ENCODE results near the gene ANO10. TPM values are rescaled to one million over a fixed set of nuclear protein-coding genes. Genes with fewer than 3 reads are reported as not detected.

Gene ANO10
- total and polyA plus RNA-seq, 10 donors, result 2.6 to 21.7 (median 16.6) TPM

DNA sequence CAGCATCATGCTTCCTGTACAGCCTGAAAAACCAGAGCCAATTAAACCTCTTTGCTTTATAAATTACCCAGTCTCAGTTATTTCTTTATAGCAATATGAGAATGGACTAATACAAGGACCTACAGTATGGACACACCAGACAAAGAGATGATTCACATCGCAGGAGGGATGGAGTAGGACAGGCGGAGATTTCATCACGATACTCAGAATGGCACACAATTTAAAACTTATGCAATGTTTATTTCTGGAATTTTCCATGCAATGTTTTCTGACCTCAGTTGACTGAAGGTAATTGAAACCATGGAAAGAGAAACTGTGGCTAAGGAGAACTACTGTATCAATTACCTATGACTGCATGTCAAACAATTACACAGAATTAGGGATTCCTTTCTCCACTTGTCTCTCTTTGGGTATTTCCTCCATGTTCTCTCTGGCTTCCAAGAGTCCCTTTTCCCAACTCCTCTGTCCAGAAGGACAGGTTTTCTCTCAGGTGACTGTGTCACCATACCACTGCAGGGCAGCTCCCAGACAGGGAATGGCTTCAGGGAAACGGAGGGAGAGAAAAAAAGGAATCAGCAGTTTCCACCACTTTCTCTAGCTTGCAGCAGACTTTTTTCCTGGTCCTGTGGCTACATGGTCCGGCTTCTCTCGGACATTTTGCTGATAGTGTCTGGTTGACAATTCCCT is 3.0 kb upstream of the ANO10 start:
- no peaks in the 10 kb centered on the region for H3K36me3 ChIP-seq
- H3K9me3 ChIP-seq, result peaks cover 0 to 7% (median 0%) of the 10 kb centered on the region in 8 donors
- intact Hi-C loops (cut with DNase I; ENCODE audit: low total_unique reads), result loop anchor here (5.0 kb wide), 1 partner anchor 68 kb away; the partner anchor contains the start of gene ABHD5
- peaks cover 9 to 26% (median 21%) of the 10 kb centered on the region in 6 donors for H3K4me1 ChIP-seq
- no peak overlapping the region for H3K4me3 ChIP-seq
- TF ChIP-seq POLR2A (IDR thresholded peaks at IDR 0.05) (no peak), POLR2AphosphoS5 (IDR thresholded peaks at IDR 0.05) (no peak)
- TF ChIP-seq, protein P1, sequence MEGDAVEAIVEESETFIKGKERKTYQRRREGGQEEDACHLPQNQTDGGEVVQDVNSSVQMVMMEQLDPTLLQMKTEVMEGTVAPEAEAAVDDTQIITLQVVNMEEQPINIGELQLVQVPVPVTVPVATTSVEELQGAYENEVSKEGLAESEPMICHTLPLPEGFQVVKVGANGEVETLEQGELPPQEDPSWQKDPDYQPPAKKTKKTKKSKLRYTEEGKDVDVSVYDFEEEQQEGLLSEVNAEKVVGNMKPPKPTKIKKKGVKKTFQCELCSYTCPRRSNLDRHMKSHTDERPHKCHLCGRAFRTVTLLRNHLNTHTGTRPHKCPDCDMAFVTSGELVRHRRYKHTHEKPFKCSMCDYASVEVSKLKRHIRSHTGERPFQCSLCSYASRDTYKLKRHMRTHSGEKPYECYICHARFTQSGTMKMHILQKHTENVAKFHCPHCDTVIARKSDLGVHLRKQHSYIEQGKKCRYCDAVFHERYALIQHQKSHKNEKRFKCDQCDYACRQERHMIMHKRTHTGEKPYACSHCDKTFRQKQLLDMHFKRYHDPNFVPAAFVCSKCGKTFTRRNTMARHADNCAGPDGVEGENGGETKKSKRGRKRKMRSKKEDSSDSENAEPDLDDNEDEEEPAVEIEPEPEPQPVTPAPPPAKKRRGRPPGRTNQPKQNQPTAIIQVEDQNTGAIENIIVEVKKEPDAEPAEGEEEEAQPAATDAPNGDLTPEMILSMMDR (IDR thresholded peaks at IDR 0.05 in 8 of 11, conservative IDR thresholded peaks at IDR 0.05 in 3 of 11), result no peak
- no peak for DNase-seq
- no peaks in the 10 kb centered on the region for H3K27me3 ChIP-seq (replicated peaks in 1 of 7)
- WGBS, 5 donors, result 89 to 97% (median 93%) methylated on average over 6 of the region's 6 CpGs
- no peak overlapping the region for H3K27ac ChIP-seq

DNA sequence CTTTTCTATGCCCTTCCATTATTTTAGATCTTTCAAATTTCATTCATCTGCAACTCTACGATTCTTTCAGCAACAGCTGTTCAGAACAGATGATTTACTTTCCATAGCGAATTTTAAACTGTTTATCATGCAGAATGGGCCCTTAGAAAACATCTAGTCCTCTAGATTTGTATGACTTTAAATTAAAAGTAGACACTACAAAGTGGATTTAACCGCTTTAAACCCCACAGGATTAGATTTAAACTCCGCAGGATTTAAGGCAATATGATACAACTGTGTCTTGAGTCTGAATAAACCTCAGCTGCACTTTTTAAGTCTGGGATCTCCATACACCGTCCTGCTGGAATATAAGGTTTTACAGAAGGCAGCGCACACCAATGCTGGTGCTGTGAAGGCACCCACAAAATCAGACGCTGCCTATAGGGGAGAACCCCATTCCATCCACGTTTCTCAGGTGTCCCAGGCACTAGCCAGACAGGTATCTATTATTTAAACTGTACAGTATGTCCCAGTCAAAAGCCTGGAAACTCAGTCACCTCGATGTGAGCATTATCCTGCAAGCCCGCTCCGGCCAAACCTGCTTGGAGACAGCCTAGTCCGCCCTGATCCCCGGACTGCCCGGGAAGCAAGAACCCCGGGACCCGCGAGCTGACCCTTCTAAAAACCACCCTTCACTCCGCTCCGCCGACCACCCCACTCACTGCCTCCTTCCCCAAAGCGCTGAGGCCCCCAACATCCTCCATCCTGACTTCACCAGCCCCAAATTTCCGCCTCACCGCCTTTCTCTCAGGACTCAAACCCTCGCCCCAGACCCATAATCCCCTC is 768 bp downstream of the ANO10 start:
- 18 to 29% (median 22%) methylated on average over 17 to 24 of the region's 24 CpGs for WGBS, 5 donors
- intact Hi-C loops (cut with DNase I; ENCODE audit: low total_unique reads), result loop anchor here (5.0 kb wide), 1 partner anchor 71 kb away; the partner anchor contains the start of gene ABHD5
- no peak for DNase-seq
- H3K27ac ChIP-seq, result peak overlapping the region; percentile 7 to 90 (median 83)
- peaks cover 9 to 36% (median 21%) of the 10 kb centered on the region in 6 donors for H3K4me1 ChIP-seq
- H3K4me3 ChIP-seq, result peak overlapping the region; percentile 58 to 88 (median 72)
- TF ChIP-seq POLR2AphosphoS5 (IDR thresholded peaks at IDR 0.05) (no peak), POLR2A (IDR thresholded peaks at IDR 0.05) (no peak)
- TF ChIP-seq, protein P1 (IDR thresholded peaks at IDR 0.05 in 8 of 11, conservative IDR thresholded peaks at IDR 0.05 in 3 of 11), result no peak
- H3K9me3 ChIP-seq, result no peaks in the 10 kb centered on the region
- no peaks in the 10 kb centered on the region for H3K27me3 ChIP-seq (replicated peaks in 1 of 7)
- peaks cover 0 to 5% (median 0%) of the 10 kb centered on the region in 6 donors for H3K36me3 ChIP-seq

DNA sequence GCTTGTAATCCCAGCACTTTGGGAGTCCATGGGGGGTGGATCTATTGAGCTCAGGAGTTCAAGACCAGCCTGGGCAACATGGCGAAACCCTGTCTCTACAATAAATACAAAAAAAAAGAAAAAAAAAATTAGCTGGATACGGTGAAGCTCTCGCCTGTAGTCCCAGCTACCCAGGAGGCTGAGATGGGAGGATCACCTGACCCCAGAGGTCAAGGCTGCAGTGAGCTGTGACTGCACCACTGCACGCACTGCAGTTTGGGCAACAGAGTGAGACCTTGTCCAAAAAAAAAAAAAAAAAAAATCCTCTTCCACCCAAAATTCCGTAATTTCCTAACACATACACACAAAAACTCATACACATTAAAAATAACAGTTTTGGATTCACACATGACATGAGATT is 2.2 kb downstream of the ANO10 start:
- Histone ChIP-seq H3K9me3 (no peaks in the 10 kb centered on the region), H3K4me3 (no peak overlapping the region), H3K36me3 (peaks cover 0 to 5% (median 0%) of the 10 kb centered on the region in 6 donors), H3K4me1 (peaks cover 9 to 36% (median 21%) of the 10 kb centered on the region in 6 donors), H3K27me3 (replicated peaks in 1 of 7) (no peaks in the 10 kb centered on the region), H3K27ac (no peak overlapping the region)
- intact Hi-C loops (cut with DNase I; ENCODE audit: low total_unique reads), result no loop called here
- WGBS, 5 donors, result 78 to 92% (median 91%) methylated on average over 5 of the region's 5 CpGs
- TF ChIP-seq POLR2AphosphoS5 (IDR thresholded peaks at IDR 0.05) (no peak), POLR2A (IDR thresholded peaks at IDR 0.05) (no peak)
- TF ChIP-seq, protein P1 (IDR thresholded peaks at IDR 0.05 in 8 of 11, conservative IDR thresholded peaks at IDR 0.05 in 3 of 11), result no peak
- no peak for DNase-seq

DNA sequence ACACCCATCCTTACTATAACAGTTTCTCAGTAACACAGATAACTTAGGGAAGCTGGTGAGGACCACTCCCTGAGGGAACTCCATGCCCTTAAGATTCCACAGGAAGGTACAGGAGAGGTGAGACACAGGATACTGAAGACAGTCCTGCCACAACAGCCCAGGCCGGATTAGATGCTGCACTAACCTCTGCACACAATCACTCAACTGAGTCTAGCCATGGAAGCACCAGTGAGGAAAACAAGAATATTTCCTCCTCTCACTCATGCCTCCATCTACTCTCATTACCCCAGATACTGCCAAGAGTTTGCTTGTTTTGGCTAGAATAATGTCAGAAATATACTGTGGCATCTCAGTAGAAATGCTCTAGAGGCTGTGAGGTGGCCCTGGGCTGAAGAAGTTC is 3.7 kb downstream of the ANO10 start:
- Histone ChIP-seq H3K4me1 (peaks cover 9 to 36% (median 21%) of the 10 kb centered on the region in 6 donors), H3K4me3 (no peak overlapping the region), H3K27me3 (replicated peaks in 1 of 7) (no peaks in the 10 kb centered on the region), H3K36me3 (peaks cover 0 to 5% (median 0%) of the 10 kb centered on the region in 6 donors), H3K27ac (no peak overlapping the region), H3K9me3 (no peaks in the 10 kb centered on the region)
- 82 to 100% (median 91%) methylated on average over 1 of the region's 1 CpG for WGBS, 5 donors
- no peak for DNase-seq
- intact Hi-C loops (cut with DNase I; ENCODE audit: low total_unique reads), result no loop called here
- TF ChIP-seq, protein P1 (IDR thresholded peaks at IDR 0.05 in 8 of 11, conservative IDR thresholded peaks at IDR 0.05 in 3 of 11), result no peak

Data from spleen (tissue), 11 donors.